Measurements from ENCODE around the gene FBXL15.
A peak's percentile ranks its signal among the peaks of the same experiment; 100 is the strongest.

Gene FBXL15

DNA sequence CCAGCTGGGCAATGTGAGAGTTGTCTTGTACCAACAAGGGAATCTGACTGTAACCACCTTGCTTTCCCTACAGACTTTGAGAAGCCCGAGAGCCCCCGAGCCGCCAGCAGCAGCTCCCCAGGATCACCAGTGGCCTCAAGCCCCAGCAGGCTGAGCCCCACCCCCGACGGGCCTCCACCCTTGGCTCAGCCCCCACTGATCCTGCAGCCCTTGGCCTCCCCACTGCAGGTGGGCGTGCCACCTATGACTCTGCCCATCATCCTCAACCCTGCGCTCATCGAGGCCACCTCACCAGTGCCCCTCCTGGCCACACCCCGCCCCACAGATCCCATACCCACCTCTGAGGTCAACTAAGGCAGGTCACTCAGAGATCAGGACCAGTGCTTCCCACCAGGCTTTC, 38.7 kb upstream of the FBXL15 start:
- no peak overlapping the region for H3K4me3 ChIP-seq (replicated peaks in 1 of 2; ENCODE audit: low read depth in 2 of 2, low read length in 2 of 2)
- DNase-seq (ENCODE audit: low read depth in 2 of 2): no peak
- TF ChIP-seq, protein P1, sequence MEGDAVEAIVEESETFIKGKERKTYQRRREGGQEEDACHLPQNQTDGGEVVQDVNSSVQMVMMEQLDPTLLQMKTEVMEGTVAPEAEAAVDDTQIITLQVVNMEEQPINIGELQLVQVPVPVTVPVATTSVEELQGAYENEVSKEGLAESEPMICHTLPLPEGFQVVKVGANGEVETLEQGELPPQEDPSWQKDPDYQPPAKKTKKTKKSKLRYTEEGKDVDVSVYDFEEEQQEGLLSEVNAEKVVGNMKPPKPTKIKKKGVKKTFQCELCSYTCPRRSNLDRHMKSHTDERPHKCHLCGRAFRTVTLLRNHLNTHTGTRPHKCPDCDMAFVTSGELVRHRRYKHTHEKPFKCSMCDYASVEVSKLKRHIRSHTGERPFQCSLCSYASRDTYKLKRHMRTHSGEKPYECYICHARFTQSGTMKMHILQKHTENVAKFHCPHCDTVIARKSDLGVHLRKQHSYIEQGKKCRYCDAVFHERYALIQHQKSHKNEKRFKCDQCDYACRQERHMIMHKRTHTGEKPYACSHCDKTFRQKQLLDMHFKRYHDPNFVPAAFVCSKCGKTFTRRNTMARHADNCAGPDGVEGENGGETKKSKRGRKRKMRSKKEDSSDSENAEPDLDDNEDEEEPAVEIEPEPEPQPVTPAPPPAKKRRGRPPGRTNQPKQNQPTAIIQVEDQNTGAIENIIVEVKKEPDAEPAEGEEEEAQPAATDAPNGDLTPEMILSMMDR (IDR thresholded peaks at IDR 0.05; ENCODE audit: low read depth, low read length): no peak

DNA sequence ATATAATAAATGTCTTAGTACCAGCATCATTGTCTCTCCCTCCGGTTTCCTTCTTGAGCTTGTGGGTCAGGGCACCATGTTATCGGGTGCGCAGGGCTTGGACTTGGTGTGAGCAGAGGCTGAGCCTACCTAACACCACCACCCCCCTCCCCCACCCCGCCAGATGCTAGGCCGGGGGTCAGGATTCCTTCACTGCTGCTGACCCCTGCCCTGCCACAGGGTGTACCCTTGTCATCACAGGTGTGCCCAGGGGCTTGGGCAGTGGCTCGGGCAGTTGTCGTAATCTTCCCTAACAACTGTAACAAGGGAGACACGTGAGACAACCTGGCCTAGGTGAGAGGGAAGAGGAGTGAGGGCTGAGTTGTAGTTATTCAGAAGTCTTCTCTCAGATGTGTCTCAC, 37.8 kb upstream of the FBXL15 start:
- no peak overlapping the region for H3K4me3 ChIP-seq (replicated peaks in 1 of 2; ENCODE audit: low read depth in 2 of 2, low read length in 2 of 2)
- TF ChIP-seq, protein P1 (IDR thresholded peaks at IDR 0.05; ENCODE audit: low read depth, low read length): no peak
- no peak for DNase-seq (ENCODE audit: low read depth in 2 of 2)

GRCh38 chr10:102384053-102384452, 36.6 kb upstream of the FBXL15 start:
- no peak overlapping the region for H3K4me3 ChIP-seq (replicated peaks in 1 of 2; ENCODE audit: low read depth in 2 of 2, low read length in 2 of 2)
- peak; percentile 28 to 34 for DNase-seq (ENCODE audit: low read depth in 2 of 2)
- TF ChIP-seq, protein P1 (IDR thresholded peaks at IDR 0.05; ENCODE audit: low read depth, low read length): peak; percentile 22

GRCh38 chr10:102384606-102385429, 35.8 kb upstream of the FBXL15 start:
- TF ChIP-seq, protein P1 (IDR thresholded peaks at IDR 0.05; ENCODE audit: low read depth, low read length): no peak

DNA sequence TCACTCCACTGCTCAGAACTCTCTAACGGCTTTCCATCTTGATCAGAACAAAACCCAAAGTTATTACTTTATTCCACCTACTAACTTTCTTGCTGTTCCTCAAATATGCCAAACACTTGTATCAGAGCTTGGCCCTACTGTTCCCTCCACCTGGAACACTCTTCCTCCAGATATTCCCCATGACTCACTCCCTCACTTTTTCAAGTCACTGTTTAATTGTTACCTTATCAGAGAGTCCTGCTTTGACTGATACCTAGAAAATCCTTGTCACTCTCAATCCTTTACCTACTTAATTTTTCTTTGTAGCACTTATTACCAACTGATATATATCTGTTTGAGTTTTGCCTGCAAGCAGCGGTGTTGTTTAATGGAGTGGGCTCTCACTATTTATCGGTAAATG, 30.7 kb upstream of the FBXL15 start:
- TF ChIP-seq, protein P1 (IDR thresholded peaks at IDR 0.05; ENCODE audit: low read depth, low read length): no peak
- no peak overlapping the region for H3K4me3 ChIP-seq (replicated peaks in 1 of 2; ENCODE audit: low read depth in 2 of 2, low read length in 2 of 2)
- no peak for DNase-seq (ENCODE audit: low read depth in 2 of 2)

More at GRCh38 chr10:102384606-102385429, 35.8 kb upstream of the FBXL15 start:
- no peak overlapping the region for H3K4me3 ChIP-seq (replicated peaks in 1 of 2; ENCODE audit: low read depth in 2 of 2, low read length in 2 of 2)
- peak; percentile 49 to 83 for DNase-seq (ENCODE audit: low read depth in 2 of 2)

DNA sequence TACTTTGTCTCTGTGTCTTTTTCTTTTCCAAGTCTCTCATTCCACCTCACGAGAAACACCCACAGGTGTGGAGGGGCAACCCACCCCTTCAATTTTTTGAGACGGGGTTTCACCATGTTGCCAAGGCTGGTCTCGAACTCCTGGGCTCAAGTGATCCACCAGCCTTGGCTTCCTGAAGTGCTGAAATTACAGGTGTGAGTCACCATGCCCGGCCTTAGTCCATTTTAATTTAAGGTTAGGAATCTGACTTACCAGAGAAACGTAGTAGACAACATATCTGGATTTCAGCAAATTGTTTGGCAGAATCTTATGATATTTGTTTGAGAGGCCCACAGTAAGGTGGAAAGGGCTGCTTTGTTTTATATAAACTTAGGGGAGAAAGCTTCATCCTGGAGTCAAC, 28.3 kb upstream of the FBXL15 start:
- H3K4me3 ChIP-seq (replicated peaks in 1 of 2; ENCODE audit: low read depth in 2 of 2, low read length in 2 of 2): no peak overlapping the region
- TF ChIP-seq, protein P1 (IDR thresholded peaks at IDR 0.05; ENCODE audit: low read depth, low read length): no peak
- DNase-seq (ENCODE audit: low read depth in 2 of 2): no peak

Measured in cardiac fibroblast (primary cell).